Measurements from ENCODE around the gene CRIP3. TPM values are rescaled to one million over a fixed set of nuclear protein-coding genes. Genes with fewer than 3 reads are reported as not detected.
A peak's percentile ranks its signal among the peaks of the same experiment; 100 is the strongest.

CRIP3 gene
- total and polyA plus RNA-seq, 2 of the 8 experiments (the other 6 are each of a cell fraction or from before 2014, with no cell fraction given), result 34.0 to 46.3 TPM

DNA sequence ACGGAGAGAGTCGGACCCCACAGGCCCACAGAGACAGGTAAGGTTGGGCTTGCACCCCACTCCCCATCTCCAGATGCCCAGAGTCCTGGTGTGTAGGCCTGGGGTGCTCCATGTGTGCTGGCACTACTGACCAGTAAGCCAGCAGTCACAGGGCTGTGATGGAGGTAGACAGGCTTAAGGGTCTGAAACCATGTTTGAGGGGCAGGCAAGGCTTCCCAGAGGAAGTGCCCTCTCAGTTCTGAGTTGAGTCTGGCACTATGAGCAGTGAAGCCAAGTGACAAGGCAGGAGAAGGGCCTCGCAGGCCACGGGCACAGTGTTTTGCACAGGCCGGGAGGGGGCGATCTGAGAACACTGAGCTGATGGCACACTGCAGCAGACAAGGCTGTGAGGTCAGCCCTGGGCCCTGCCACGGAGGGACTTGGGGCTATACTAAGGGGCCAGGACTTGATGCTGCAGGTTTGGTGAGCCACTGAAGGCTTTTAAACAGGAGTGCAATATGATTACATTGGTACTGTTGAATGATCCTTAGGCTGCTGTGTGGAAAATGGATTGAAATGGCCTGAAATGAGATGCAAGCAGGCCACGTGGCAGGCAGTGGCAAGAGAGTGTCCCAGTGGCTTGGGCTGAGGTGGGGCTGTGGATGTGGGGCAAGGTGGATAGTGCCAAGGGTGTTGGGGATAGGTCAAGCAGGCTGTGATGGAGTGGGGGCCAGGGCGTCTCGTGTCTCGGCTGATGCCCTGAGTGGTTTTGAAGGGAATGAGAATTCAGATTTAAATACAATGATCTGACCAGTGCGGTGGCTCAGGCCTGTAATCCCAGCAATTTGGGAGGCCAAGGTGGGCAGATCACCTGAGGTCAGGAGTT, 45.1 kb downstream of the CRIP3 start (continued):
- TF ChIP-seq CHD2 (IDR thresholded peaks at IDR 0.05; ENCODE audit: low read length), result 0 out of 2 replicates have a peak, but pooled peaks have one; percentile 36
- TF ChIP-seq CREB1 (IDR thresholded peaks at IDR 0.05), result peak; percentile 53
- TF ChIP-seq ASH2L (IDR thresholded peaks at IDR 0.05; ENCODE audit: low read length), result no peak
- 0 out of 2 replicates have a peak, but pooled peaks have one; percentile 29 for TF ChIP-seq JUN (IDR thresholded peaks at IDR 0.05; ENCODE audit: low read depth, low read length)
- peak; percentile 96 to 97 for TF ChIP-seq RAD21 (IDR thresholded peaks at IDR 0.05 in 1 of 2, conservative IDR thresholded peaks at IDR 0.05 in 1 of 2; ENCODE audit: low read depth in 2 of 2, low read length in 2 of 2)
- TF ChIP-seq, protein P1, sequence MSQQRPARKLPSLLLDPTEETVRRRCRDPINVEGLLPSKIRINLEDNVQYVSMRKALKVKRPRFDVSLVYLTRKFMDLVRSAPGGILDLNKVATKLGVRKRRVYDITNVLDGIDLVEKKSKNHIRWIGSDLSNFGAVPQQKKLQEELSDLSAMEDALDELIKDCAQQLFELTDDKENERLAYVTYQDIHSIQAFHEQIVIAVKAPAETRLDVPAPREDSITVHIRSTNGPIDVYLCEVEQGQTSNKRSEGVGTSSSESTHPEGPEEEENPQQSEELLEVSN (IDR thresholded peaks at IDR 0.05), result no peak
- no peak for TF ChIP-seq BCL11A (IDR thresholded peaks at IDR 0.05; ENCODE audit: low read depth in 2 of 2, low read length in 2 of 2)
